Aorta (tissue), 5 donors: ENCODE results near the gene GJB6. TPM values are rescaled to one million over a fixed set of nuclear protein-coding genes. Genes with fewer than 3 reads are reported as not detected.

Experiments
- ATAC-seq: fragments of 200-7000 bp; cut with Tn5 transposase; one replicate; pipeline ENCODE4 v1.9.1; 2022; ENCODE audit warnings: moderate library complexity; ENCODE audit not compliant: low FRiP score
- DNase-seq, 2 donors: peaks; one replicate each; pipeline ENCODE4 v3.0.0-alpha.2; 2020
- H3K27ac ChIP-seq, 2 donors: one replicate each; pipeline ENCODE4 v1.5.1; 2013; ENCODE audit warnings: low read length in 2 of 2, mild to moderate bottlenecking in 2 of 2, moderate library complexity in 2 of 2, control low read depth in 1 of 2, inconsistent platforms in 1 of 2, low read depth in 1 of 2
- H3K27me3 ChIP-seq, 2 donors: one replicate each; pipeline ENCODE4 v1.6.1; 2013; ENCODE audit warnings: control low read depth in 1 of 2, low read length in 1 of 2, mild to moderate bottlenecking in 1 of 2, moderate library complexity in 1 of 2; ENCODE audit not compliant: insufficient read depth in 2 of 2, control insufficient read depth in 1 of 2
- H3K36me3 ChIP-seq, 2 donors: one replicate each; pipeline ENCODE4 v1.6.1; 2013; ENCODE audit warnings: control low read depth in 1 of 2, low read length in 1 of 2, mild to moderate bottlenecking in 1 of 2; ENCODE audit not compliant: insufficient read depth in 2 of 2, control insufficient read depth in 1 of 2
- H3K4me1 ChIP-seq, 2 donors: one replicate each; pipeline ENCODE4 v1.6.1; 2013; ENCODE audit warnings: low read length in 2 of 2, control low read depth in 1 of 2, mild to moderate bottlenecking in 1 of 2, moderate library complexity in 1 of 2; ENCODE audit not compliant: insufficient read depth in 2 of 2, control insufficient read depth in 1 of 2
- H3K4me3 ChIP-seq, 2 donors: one replicate each; pipeline ENCODE4 v1.5.1; 2013; ENCODE audit warnings: low read length in 2 of 2, control low read depth in 1 of 2, mild to moderate bottlenecking in 1 of 2
- H3K9me3 ChIP-seq: one replicate; pipeline ENCODE4 v1.6.1; 2013; ENCODE audit warnings: mild to moderate bottlenecking, low read length; ENCODE audit not compliant: control insufficient read depth
- WGBS, 2 donors: extraction: QIAGEN DNeasy Blood & Tissue Kit; methylation state at CpG; one replicate each; pipeline ENCODE4 v1.1.7; 2013; 5-methylcytosine and 5-hydroxymethylcytosine counted together
- intact Hi-C, 2 donors: fragments of 100-400 bp; cut with DNase I; formaldehyde crosslinking; loops; one replicate each; pipeline versions ENCODE4 v1.14.2 to v1.15.0; 2022
- polyA plus RNA-seq, 2 donors: library from polyadenylated mRNA; stranded (reverse); fragments of 200-250 nt; gene quantifications; one replicate each; pipeline ENCODE4 v1.2.3, GENCODE V29; 2013
- total RNA-seq, 2 donors: library from RNA; stranded (reverse); fragmentation: NEBNext Ultra II Directional; extraction: Animal tissue kit (Norgen Biotek cat#: 25700); gene quantifications; one replicate each; pipeline ENCODE4 v1.2.1, GENCODE V29; 2021
- donor health status: healthy with polysubstance abuse.
- donor health status: Bipolar disorder and iron deficiency.
- donor health status: DM: no; HTN: no; CAD: no.
- donor health status: DM: no; HTN: no; CAD: no.
- donor health status: DM: yes; HTN: yes; CAD: no.

The GJB6 gene
- total and polyA plus RNA-seq, 4 donors = 0.25 TPM; not detected in 3

- 80 to 84% methylated on average over 8 of the region's 8 CpGs for WGBS, 2 donors
- Histone ChIP-seq H3K36me3 (no peaks in the 10 kb centered on the region), H3K9me3 (no peaks in the 10 kb centered on the region), H3K4me3 (no peak overlapping the region), H3K4me1 (no peaks in the 10 kb centered on the region), H3K27me3 (no peaks in the 10 kb centered on the region), H3K27ac (no peak overlapping the region)
- DNase-seq = no peak
- no peak for ATAC-seq
- intact Hi-C loops = no loop called here
Observed at GRCh38 chr13:20173116-20173746, 58.9 kb downstream of the GJB6 start.

Other genes with a start within 250 kb of the GJB6 start
- under 1 TPM; 0.19 to 0.42 TPM for gene GJA3, start 71.3 kb downstream of the GJB6 start, total RNA-seq
- gene GJA3, start 71.3 kb downstream of the GJB6 start, polyA plus RNA-seq = under 1 TPM in 1 of 2 donors, not detected in 1; 0.03 TPM
- 1 to 10 TPM in 1 of 2 donors, under 1 TPM in 1; 0.23 to 3.3 TPM for gene GJB2, start 39.4 kb downstream of the GJB6 start, total RNA-seq
- under 1 TPM; 0.28 to 0.88 TPM for gene GJB2, start 39.4 kb downstream of the GJB6 start, polyA plus RNA-seq